Natural killer cell (primary cell): ENCODE data around the gene HMG20B. TPM values are rescaled to one million over a fixed set of nuclear protein-coding genes. Genes with fewer than 3 reads are reported as not detected.

Experiments used
- ATAC-seq, 3 donors: fragments of 150-1000 bp in 2 of 3; fragments of 200-7000 bp in 1 of 3; cut with Tn5 transposase; 1 replicate in 1 of 3; 2 replicates in 2 of 3; pipeline ENCODE4 v1.10.0; 2021; ENCODE audit warnings: mild to moderate bottlenecking in 2 of 3, moderate library complexity in 2 of 3
- DNase-seq, 2 donors: peaks; one replicate each; pipeline versions ENCODE4 v3.0.0 to v3.0.0-alpha.2; 2013 to 2021; ENCODE audit warnings: mixed read lengths in 1 of 2
- H3K27ac ChIP-seq: one replicate; pipeline ENCODE4 v1.5.1; 2013; ENCODE audit warnings: mild to moderate bottlenecking, low read length
- H3K27me3 ChIP-seq: one replicate; pipeline ENCODE4 v1.6.1; 2013; ENCODE audit warnings: low read length; ENCODE audit not compliant: control insufficient read depth, insufficient read depth
- H3K36me3 ChIP-seq: one replicate; pipeline ENCODE4 v1.6.1; 2013; ENCODE audit warnings: low read length; ENCODE audit not compliant: control insufficient read depth, insufficient read depth
- H3K4me1 ChIP-seq: one replicate; pipeline ENCODE4 v1.6.1; 2013; ENCODE audit warnings: low read length; ENCODE audit not compliant: control insufficient read depth, insufficient read depth
- H3K4me3 ChIP-seq: one replicate; pipeline ENCODE4 v1.5.1; 2013; ENCODE audit warnings: low read length
- H3K9me3 ChIP-seq: one replicate; pipeline ENCODE4 v1.6.1; 2013; ENCODE audit warnings: low read length; ENCODE audit not compliant: control insufficient read depth, insufficient read depth
- H3K27ac Mint-ChIP-seq, 2 donors: one replicate each; pipeline ENCODE4 v1.8.0; 2022; ENCODE audit warnings: mild to moderate bottlenecking in 2 of 2, mixed read lengths in 2 of 2, moderate library complexity in 1 of 2
- H3K27me3 Mint-ChIP-seq, 2 donors: one replicate each; pipeline ENCODE4 v1.8.0; 2022; ENCODE audit warnings: low read depth in 2 of 2, mixed read lengths in 2 of 2
- H3K36me3 Mint-ChIP-seq: one replicate; pipeline ENCODE4 v1.8.0; 2022; ENCODE audit warnings: mixed read lengths
- H3K4me1 Mint-ChIP-seq, 2 donors: one replicate each; pipeline ENCODE4 v1.8.0; 2022; ENCODE audit warnings: mixed read lengths in 2 of 2
- H3K4me3 Mint-ChIP-seq: one replicate; pipeline ENCODE4 v1.8.0; 2022; ENCODE audit warnings: mild to moderate bottlenecking, moderate library complexity, mixed read lengths
- H3K9me3 Mint-ChIP-seq, 2 donors: one replicate each; pipeline ENCODE4 v1.8.0; 2022; ENCODE audit warnings: mixed read lengths in 2 of 2
- WGBS: methylation state at CpG from one replicate; pipeline ENCODE4 v1.1.7; 2013; ENCODE audit warnings: missing lambda C conversion rate; ENCODE audit not compliant: insufficient coverage; 5-methylcytosine and 5-hydroxymethylcytosine counted together
- intact Hi-C: fragments of 100-400 bp; cut with micrococcal nuclease; formaldehyde crosslinking; loops from one replicate; pipeline ENCODE4 v1.14.2; 2022
- total RNA-seq, 4 donors: library from RNA; stranded (reverse); fragments of 120-200 nt in 1 of 4; gene quantifications; one replicate each; pipeline versions ENCODE4 v1.2.3 to v1.2.4, GENCODE V29; 2013 to 2022
- TF ChIP-seq, protein P1 (sequence below): fragments of 200-600 bp; IDR thresholded peaks from one replicate; pipeline ENCODE4 v1.8.0; 2022; ENCODE audit warnings: antibody characterized with exemption

Gene HMG20B
- total RNA-seq, 3 donors from 2014 or later (not counting 1 experiment from before 2014, with no cell fraction given) = 45.8 to 57.5 (median 52.1) TPM

- H3K27ac Mint-ChIP-seq = no peak overlapping the region
- TF ChIP-seq, protein P1, sequence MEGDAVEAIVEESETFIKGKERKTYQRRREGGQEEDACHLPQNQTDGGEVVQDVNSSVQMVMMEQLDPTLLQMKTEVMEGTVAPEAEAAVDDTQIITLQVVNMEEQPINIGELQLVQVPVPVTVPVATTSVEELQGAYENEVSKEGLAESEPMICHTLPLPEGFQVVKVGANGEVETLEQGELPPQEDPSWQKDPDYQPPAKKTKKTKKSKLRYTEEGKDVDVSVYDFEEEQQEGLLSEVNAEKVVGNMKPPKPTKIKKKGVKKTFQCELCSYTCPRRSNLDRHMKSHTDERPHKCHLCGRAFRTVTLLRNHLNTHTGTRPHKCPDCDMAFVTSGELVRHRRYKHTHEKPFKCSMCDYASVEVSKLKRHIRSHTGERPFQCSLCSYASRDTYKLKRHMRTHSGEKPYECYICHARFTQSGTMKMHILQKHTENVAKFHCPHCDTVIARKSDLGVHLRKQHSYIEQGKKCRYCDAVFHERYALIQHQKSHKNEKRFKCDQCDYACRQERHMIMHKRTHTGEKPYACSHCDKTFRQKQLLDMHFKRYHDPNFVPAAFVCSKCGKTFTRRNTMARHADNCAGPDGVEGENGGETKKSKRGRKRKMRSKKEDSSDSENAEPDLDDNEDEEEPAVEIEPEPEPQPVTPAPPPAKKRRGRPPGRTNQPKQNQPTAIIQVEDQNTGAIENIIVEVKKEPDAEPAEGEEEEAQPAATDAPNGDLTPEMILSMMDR = no peak
- WGBS = 92% methylated on average over 29 of the region's 29 CpGs
- DNase-seq (no peak), ATAC-seq (no peak)
- H3K27me3 Mint-ChIP-seq = no peaks in the 10 kb centered on the region
- H3K4me1 Mint-ChIP-seq = peaks cover 7 to 25% of the 10 kb centered on the region in 2 donors
- no peak overlapping the region for H3K4me3 Mint-ChIP-seq
- Histone ChIP-seq H3K27me3 (no peaks in the 10 kb centered on the region), H3K27ac (no peak overlapping the region), H3K36me3 (no peaks in the 10 kb centered on the region), H3K4me1 (peaks cover 26% of the 10 kb centered on the region), H3K4me3 (no peak overlapping the region), H3K9me3 (no peaks in the 10 kb centered on the region)
- intact Hi-C loops = no loop called here
- no peaks in the 10 kb centered on the region for H3K9me3 Mint-ChIP-seq
- H3K36me3 Mint-ChIP-seq = no peaks in the 10 kb centered on the region
Measured at GRCh38 chr19:3575949-3576673, 3.4 kb downstream of the HMG20B start.

- no peaks in the 10 kb centered on the region for H3K27me3 Mint-ChIP-seq
- Histone ChIP-seq H3K27ac (no peak overlapping the region), H3K9me3 (no peaks in the 10 kb centered on the region), H3K27me3 (no peaks in the 10 kb centered on the region), H3K4me1 (peaks cover 22% of the 10 kb centered on the region), H3K4me3 (no peak overlapping the region), H3K36me3 (no peaks in the 10 kb centered on the region)
- H3K4me3 Mint-ChIP-seq = no peak overlapping the region
- H3K9me3 Mint-ChIP-seq = no peaks in the 10 kb centered on the region
- ATAC-seq = no peak
- 87% methylated on average over 61 of the region's 78 CpGs for WGBS
- no peak for DNase-seq
- no peaks in the 10 kb centered on the region for H3K36me3 Mint-ChIP-seq
- peaks cover 7 to 19% of the 10 kb centered on the region in 2 donors for H3K4me1 Mint-ChIP-seq
- TF ChIP-seq, protein P1 = no peak
- H3K27ac Mint-ChIP-seq = no peak overlapping the region
- intact Hi-C loops = no loop called here
Measured at GRCh38 chr19:3576696-3577443, 4.1 kb downstream of the HMG20B start.

DNA sequence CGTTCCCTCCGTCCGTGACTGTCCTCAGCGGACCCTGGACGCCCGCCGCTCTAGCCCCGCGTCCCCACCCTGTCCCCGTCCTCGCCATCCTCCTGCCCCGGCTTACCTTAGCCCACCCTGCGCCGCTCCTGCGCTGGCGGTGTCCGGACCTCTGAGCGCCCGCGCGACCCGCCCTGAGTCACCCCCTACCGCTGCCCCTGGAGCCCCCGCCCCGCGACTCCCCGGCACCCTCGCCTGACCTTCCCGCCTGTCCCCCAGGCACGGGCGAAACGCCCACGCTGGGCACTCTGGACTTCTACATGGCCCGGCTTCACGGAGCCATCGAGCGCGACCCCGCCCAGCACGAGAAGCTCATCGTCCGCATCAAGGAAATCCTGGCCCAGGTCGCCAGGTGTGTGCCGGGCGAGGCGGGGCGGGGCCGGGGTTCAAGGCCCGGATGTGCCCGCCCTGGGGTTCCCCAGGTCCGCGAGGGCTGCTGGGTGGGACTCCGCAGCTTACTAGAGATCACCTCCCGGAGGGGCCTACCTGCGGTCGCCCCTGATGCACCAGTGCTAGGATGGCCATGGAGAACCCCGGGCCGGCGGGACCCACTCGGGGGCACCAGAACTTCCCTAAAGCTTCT, 5.1 kb downstream of the HMG20B start:
- no peak overlapping the region for H3K4me3 ChIP-seq
- no peak for DNase-seq
- intact Hi-C loops = no loop called here

More for the DNA sequence above, 5.1 kb downstream of the HMG20B start:
- Mint-ChIP-seq H3K4me3 (no peak overlapping the region), H3K27me3 (no peaks in the 10 kb centered on the region), H3K36me3 (no peaks in the 10 kb centered on the region), H3K9me3 (no peaks in the 10 kb centered on the region), H3K4me1 (peaks cover 0 to 10% of the 10 kb centered on the region in 2 donors), H3K27ac (no peak overlapping the region)
- Histone ChIP-seq H3K36me3 (no peaks in the 10 kb centered on the region), H3K4me1 (peaks cover 17% of the 10 kb centered on the region), H3K27ac (no peak overlapping the region), H3K9me3 (no peaks in the 10 kb centered on the region), H3K27me3 (no peaks in the 10 kb centered on the region)
- ATAC-seq = no peak
- WGBS = 98% methylated on average over 60 of the region's 60 CpGs
- TF ChIP-seq, protein P1 = no peak
